ES-I3 (cell line): Measurements from ENCODE around the gene ELMO1.

Source experiments
- H3K36me3 ChIP-seq: 2 replicates; pipeline ENCODE4 v1.6.1; 2013; ENCODE audit warnings: mild to moderate bottlenecking, low read length, control low read depth, moderate library complexity; ENCODE audit not compliant: insufficient read depth
- H3K4me1 ChIP-seq: 2 replicates; pipeline ENCODE4 v1.6.1; 2013; ENCODE audit warnings: mild to moderate bottlenecking, control low read depth, low read length; ENCODE audit not compliant: insufficient read depth
- H3K9ac ChIP-seq: 2 replicates; pipeline ENCODE4 v1.6.1; 2013; ENCODE audit warnings: low read depth, mild to moderate bottlenecking, low read length, moderate library complexity
- H3K9me3 ChIP-seq: 2 replicates; pipeline ENCODE4 v1.6.1; 2013; ENCODE audit warnings: mild to moderate bottlenecking, low read length, moderate library complexity; ENCODE audit not compliant: control insufficient read depth, insufficient read depth

The ELMO1 gene

GRCh38 chr7:36962367-36962766 is 486.3 kb downstream of the ELMO1 start:
- H3K9me3 ChIP-seq, result peaks cover 5% of the 10 kb centered on the region
- H3K36me3 ChIP-seq, result no peaks in the 10 kb centered on the region
- peaks cover 31% of the 10 kb centered on the region for H3K4me1 ChIP-seq
- no peak overlapping the region for H3K9ac ChIP-seq

GRCh38 chr7:36961693-36962092 is 487.0 kb downstream of the ELMO1 start:
- Histone ChIP-seq H3K36me3 (no peaks in the 10 kb centered on the region), H3K9ac (no peak overlapping the region), H3K9me3 (peaks cover 10% of the 10 kb centered on the region), H3K4me1 (peaks cover 31% of the 10 kb centered on the region)

GRCh38 chr7:36961097-36961496 is 487.6 kb downstream of the ELMO1 start:
- Histone ChIP-seq H3K36me3 (no peaks in the 10 kb centered on the region), H3K9me3 (peaks cover 10% of the 10 kb centered on the region), H3K4me1 (peaks cover 31% of the 10 kb centered on the region), H3K9ac (no peak overlapping the region)

GRCh38 chr7:36960105-36960504 is 488.6 kb downstream of the ELMO1 start:
- Histone ChIP-seq H3K9me3 (peaks cover 10% of the 10 kb centered on the region), H3K4me1 (peaks cover 24% of the 10 kb centered on the region)

GRCh38 chr7:36958111-36958733 is 490.4 kb downstream of the ELMO1 start:
- H3K36me3 ChIP-seq, result no peaks in the 10 kb centered on the region
- no peak overlapping the region for H3K9ac ChIP-seq
- peaks cover 15% of the 10 kb centered on the region for H3K4me1 ChIP-seq
- H3K9me3 ChIP-seq, result peaks cover 10% of the 10 kb centered on the region

More at GRCh38 chr7:36960105-36960504, 488.6 kb downstream of the ELMO1 start:
- H3K9ac ChIP-seq, result no peak overlapping the region
- H3K36me3 ChIP-seq, result no peaks in the 10 kb centered on the region

- Histone ChIP-seq H3K4me1 (peaks cover 15% of the 10 kb centered on the region), H3K9me3 (peaks cover 10% of the 10 kb centered on the region), H3K9ac (no peak overlapping the region), H3K36me3 (no peaks in the 10 kb centered on the region)
Measured at GRCh38 chr7:36957620-36958019, 491.0 kb downstream of the ELMO1 start.

GRCh38 chr7:36956814-36957213 is 491.9 kb downstream of the ELMO1 start:
- H3K36me3 ChIP-seq, result no peaks in the 10 kb centered on the region
- peaks cover 11% of the 10 kb centered on the region; the same call in 1 of the 2 replicates for H3K4me1 ChIP-seq
- peaks cover 10% of the 10 kb centered on the region for H3K9me3 ChIP-seq
- H3K9ac ChIP-seq, result no peak overlapping the region

GRCh38 chr7:36955456-36956129 is 493.1 kb downstream of the ELMO1 start:
- peaks cover 10% of the 10 kb centered on the region for H3K9me3 ChIP-seq
- H3K36me3 ChIP-seq, result no peaks in the 10 kb centered on the region
- no peak overlapping the region for H3K9ac ChIP-seq
- no peaks in the 10 kb centered on the region for H3K4me1 ChIP-seq

GRCh38 chr7:36951257-36951697 is 497.4 kb downstream of the ELMO1 start:
- H3K36me3 ChIP-seq, result no peaks in the 10 kb centered on the region
- no peaks in the 10 kb centered on the region for H3K4me1 ChIP-seq
- H3K9me3 ChIP-seq, result no peaks in the 10 kb centered on the region
- H3K9ac ChIP-seq, result no peak overlapping the region

- Histone ChIP-seq H3K9me3 (no peaks in the 10 kb centered on the region), H3K36me3 (no peaks in the 10 kb centered on the region), H3K4me1 (no peaks in the 10 kb centered on the region), H3K9ac (no peak overlapping the region)
Measured at GRCh38 chr7:36949711-36950600, 498.7 kb downstream of the ELMO1 start.

- Histone ChIP-seq H3K9ac (no peak overlapping the region), H3K4me1 (no peaks in the 10 kb centered on the region), H3K36me3 (no peaks in the 10 kb centered on the region; the same call in 1 of the 2 replicates), H3K9me3 (no peaks in the 10 kb centered on the region)
Measured at GRCh38 chr7:36946401-36946739, 502.3 kb downstream of the ELMO1 start.

GRCh38 chr7:36945612-36946400 is 502.9 kb downstream of the ELMO1 start:
- H3K36me3 ChIP-seq, result no peaks in the 10 kb centered on the region; the same call in 1 of the 2 replicates
- no peaks in the 10 kb centered on the region; the same call in 1 of the 2 replicates for H3K9me3 ChIP-seq
- no peak overlapping the region for H3K9ac ChIP-seq
- no peaks in the 10 kb centered on the region for H3K4me1 ChIP-seq

GRCh38 chr7:36944838-36945237 is 503.8 kb downstream of the ELMO1 start:
- H3K4me1 ChIP-seq, result no peaks in the 10 kb centered on the region
- no peaks in the 10 kb centered on the region; the same call in 1 of the 2 replicates for H3K9me3 ChIP-seq
- H3K9ac ChIP-seq, result no peak overlapping the region
- no peaks in the 10 kb centered on the region; the same call in 1 of the 2 replicates for H3K36me3 ChIP-seq
